Coronary artery (tissue), 2 donors: Measurements from ENCODE around the gene LTA4H.

ENCODE experiments used
- DNase-seq: peaks from one replicate; pipeline ENCODE4 v3.0.0-alpha.2; 2017; ENCODE audit warnings: low spot score
- H3K27ac ChIP-seq, 2 donors: fragments of 200-600 bp; sonication (generic); one replicate each; pipeline ENCODE4 v1.5.1; 2016 to 2019
- H3K4me3 ChIP-seq: fragments of 200-600 bp; sonication (generic); 2 replicates; pipeline ENCODE4 v1.5.1; 2016; ENCODE audit warnings: mild to moderate bottlenecking, moderate library complexity
- CTCF ChIP-seq: fragments of 200-600 bp; sonication (generic); IDR thresholded peaks from one replicate; pipeline ENCODE4 v1.5.1; 2019; ENCODE audit warnings: antibody characterized with exemption

LTA4H gene

GRCh38 chr12:96077081-96077480 lies 41.7 kb upstream of the LTA4H start:
- TF ChIP-seq CTCF = no peak
- Histone ChIP-seq H3K4me3 (no peak overlapping the region), H3K27ac (no peak overlapping the region)
- DNase-seq = no peak

GRCh38 chr12:96075560-96075959 lies 40.2 kb upstream of the LTA4H start:
- H3K27ac ChIP-seq = no peak overlapping the region
- DNase-seq = no peak
- TF ChIP-seq CTCF = no peak
- no peak overlapping the region for H3K4me3 ChIP-seq

- no peak for TF ChIP-seq CTCF
- no peak overlapping the region for H3K27ac ChIP-seq
- DNase-seq = no peak
- H3K4me3 ChIP-seq = no peak overlapping the region
These were observed 38.3 kb upstream of the LTA4H start for GRCh38 chr12:96073346-96074330.

GRCh38 chr12:96070670-96071279 lies 35.4 kb upstream of the LTA4H start:
- Histone ChIP-seq H3K4me3 (no peak overlapping the region), H3K27ac (no peak overlapping the region)

GRCh38 chr12:96069511-96070231 lies 34.3 kb upstream of the LTA4H start:
- DNase-seq = no peak
- TF ChIP-seq CTCF = no peak
- Histone ChIP-seq H3K4me3 (no peak overlapping the region), H3K27ac (no peak overlapping the region)

More at GRCh38 chr12:96070670-96071279, 35.4 kb upstream of the LTA4H start:
- no peak for DNase-seq
- TF ChIP-seq CTCF = no peak

GRCh38 chr12:96068636-96069035 lies 33.2 kb upstream of the LTA4H start:
- no peak for DNase-seq
- Histone ChIP-seq H3K27ac (no peak overlapping the region), H3K4me3 (no peak overlapping the region)
- TF ChIP-seq CTCF = no peak
